HepG2 (cell line): Measurements from ENCODE around the gene CYTH2. TPM values are rescaled to one million over a fixed set of nuclear protein-coding genes. Genes with fewer than 3 reads are reported as not detected.

Experiments
- ETV6 ChIP-seq: sonication (generic); formaldehyde crosslinking; conservative IDR thresholded peaks from 2 replicates; pipeline ENCODE4 v1.4.0; 2020; ENCODE audit warnings: missing genetic modification reagents
- HDAC1 ChIP-seq: sonication (generic); formaldehyde crosslinking; IDR thresholded peaks from 2 replicates; pipeline ENCODE4 v1.5.1; 2020; ENCODE audit warnings: mild to moderate bottlenecking, missing genetic modification reagents
- KAT2B ChIP-seq: fragments of 150-350 bp; IDR thresholded peaks from 2 replicates; pipeline ENCODE4 v1.6.1; 2014; ENCODE audit warnings: low read depth, low read length, borderline replicate concordance
- LCORL ChIP-seq, 2 experiments: fragments of 450-650 bp in 1 of 2; sonication (generic) in 1 of 2; formaldehyde crosslinking in 1 of 2; IDR thresholded peaks; 2 replicates each; pipeline versions ENCODE4 v1.5.0 to v1.6.1; 2017 to 2020; ENCODE audit warnings: antibody characterized with exemption in 1 of 2, missing genetic modification reagents in 1 of 2
- MEF2D ChIP-seq: sonication (generic); formaldehyde crosslinking; IDR thresholded peaks from 2 replicates; pipeline ENCODE4 v1.5.1; 2020; ENCODE audit warnings: mild to moderate bottlenecking, missing genetic modification reagents
- NR2F6 ChIP-seq, 2 experiments: IDR thresholded peaks; 2 replicates each; pipeline ENCODE4 v1.6.1; 2016; ENCODE audit warnings: antibody characterized with exemption in 1 of 2, mild to moderate bottlenecking in 1 of 2
- PRPF4 ChIP-seq: fragments of 200-400 bp; formaldehyde crosslinking; IDR thresholded peaks from 2 replicates; pipeline ENCODE4 v1.6.1; 2016; ENCODE audit warnings: low read length, low read depth; ENCODE audit not compliant: poor library complexity, severe bottlenecking
- RFX1 ChIP-seq: fragments of 450-650 bp; IDR thresholded peaks from 2 replicates; pipeline ENCODE4 v1.6.1; 2017
- RFX3 ChIP-seq: IDR thresholded peaks from 2 replicates; pipeline ENCODE4 v1.6.1; 2016; ENCODE audit warnings: missing biosample characterization, missing genetic modification reagents
- RXRB ChIP-seq: IDR thresholded peaks from 2 replicates; pipeline ENCODE4 v1.6.1; 2016; ENCODE audit warnings: borderline replicate concordance, missing genetic modification reagents, missing compliant biosample characterization
- SIN3A ChIP-seq: IDR thresholded peaks from 2 replicates; pipeline ENCODE4 v1.6.1; 2011; ENCODE audit warnings: low read depth, mild to moderate bottlenecking, control low read depth, low read length, borderline replicate concordance
- U2AF1 ChIP-seq: fragments of 200-400 bp; formaldehyde crosslinking; optimal IDR thresholded peaks from 2 replicates; pipeline ENCODE3; 2017; ENCODE audit warnings: mild to moderate bottlenecking, low read depth, low read length
- ZFP82 ChIP-seq: sonication (generic); formaldehyde crosslinking; IDR thresholded peaks from 2 replicates; pipeline ENCODE4 v1.5.1; 2020; ENCODE audit warnings: mild to moderate bottlenecking, missing genetic modification reagents, borderline replicate concordance
- ZNF251 ChIP-seq: sonication (generic); formaldehyde crosslinking; IDR thresholded peaks from 2 replicates; pipeline ENCODE4 v1.9.0; 2021; ENCODE audit warnings: mild to moderate bottlenecking, missing genetic modification reagents
- polyA plus RNA-seq, 8 experiments: library from polyadenylated mRNA; depleted of rRNA in 3 of 8; stranded (reverse) in 7 of 8; unstranded in 1 of 8; fragments of >200 nt; fragmentation: Illumina TruSeq in 4 of 8; extraction: Trizol in 4 of 8; gene quantifications; 2 replicates each; pipeline versions ENCODE4 v1.2.1 to v1.2.3, GENCODE V29; 2011 to 2016; ENCODE audit warnings: low read depth in 4 of 8, missing spikeins in 1 of 8, mixed read lengths in 1 of 8; ENCODE audit not compliant: insufficient read depth in 1 of 8
- total RNA-seq, 5 experiments: library from RNA; depleted of rRNA; stranded (reverse); fragments of >200 nt; fragmentation: Illumina TruSeq; extraction: Trizol; gene quantifications; 2 replicates each; pipeline ENCODE4 v1.2.3, GENCODE V29; 2016; ENCODE audit warnings: low read depth in 1 of 5
- TF ChIP-seq, protein P1 (sequence below): sonication (generic); formaldehyde crosslinking; conservative IDR thresholded peaks from 2 replicates; pipeline ENCODE4 v1.4.0; 2020; ENCODE audit warnings: mild to moderate bottlenecking, missing genetic modification reagents, moderate library complexity
- TF ChIP-seq, protein P2 (sequence below): sonication (generic); formaldehyde crosslinking; IDR thresholded peaks from 2 replicates; pipeline ENCODE4 v1.8.1; 2022; ENCODE audit warnings: low read depth, mild to moderate bottlenecking, missing genetic modification reagents
- TF ChIP-seq, protein P3 (sequence below): sonication (generic); formaldehyde crosslinking; IDR thresholded peaks from 2 replicates; pipeline ENCODE4 v1.4.0; 2020; ENCODE audit warnings: missing genetic modification reagents
- TF ChIP-seq, protein P4 (sequence below): fragments of 450-650 bp; IDR thresholded peaks from 2 replicates; pipeline ENCODE4 v1.6.1; 2017

Gene CYTH2
- total and polyA plus RNA-seq, 2 of the 13 experiments (the other 11 are each of a cell fraction or from before 2014, with no cell fraction given), result 16.5 to 39.3 TPM

DNA sequence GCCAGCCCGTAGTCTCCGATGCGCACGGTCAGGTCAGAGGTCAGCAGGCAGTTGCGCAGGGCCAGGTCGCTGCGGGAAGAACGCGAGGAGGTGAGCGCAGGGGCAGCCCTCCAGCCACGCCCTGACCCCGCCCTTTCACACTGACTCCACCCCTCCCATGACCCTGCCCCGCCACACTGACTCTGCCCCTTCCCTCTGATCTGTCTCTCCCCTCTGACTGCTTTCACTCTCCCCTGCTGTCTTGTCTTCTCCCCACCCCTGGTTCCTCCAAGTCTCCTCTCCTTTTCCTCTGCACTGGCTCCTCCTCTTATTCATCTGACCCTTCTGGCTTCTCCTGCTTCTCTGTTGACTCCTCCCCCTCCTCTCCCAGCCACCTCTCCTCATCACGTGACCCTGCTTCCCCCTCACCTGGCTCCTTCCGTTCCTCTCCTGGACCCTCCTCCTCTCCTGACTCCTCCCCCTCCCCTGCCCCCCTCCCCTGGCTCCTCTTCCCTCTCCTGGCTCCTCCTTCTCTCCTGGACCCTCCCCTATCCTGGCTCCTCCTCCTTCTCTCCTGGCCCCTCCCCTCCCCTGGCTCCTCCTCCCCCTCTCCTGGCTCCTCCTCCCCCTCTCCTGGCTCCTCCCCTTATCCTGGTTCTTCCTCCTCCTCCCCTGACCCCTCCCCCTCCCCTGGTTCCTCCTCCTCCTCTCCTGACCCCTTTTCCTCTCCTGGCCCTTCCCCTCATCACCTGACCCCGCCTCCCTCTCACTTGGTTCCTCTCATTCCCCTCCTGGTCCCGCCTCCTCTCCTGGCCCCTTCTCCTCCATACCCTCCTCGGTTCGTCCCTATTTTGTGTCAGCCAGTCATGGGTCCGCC is 32.6 kb downstream of the CYTH2 start (continued):
- TF ChIP-seq LCORL (IDR thresholded peaks at IDR 0.05) (peak; percentile 56; the same call in 1 of the 2 replicates), LCORL (CRISPR knock-in tag; IDR thresholded peaks at IDR 0.05) (no peak; the same call in 1 of the 2 replicates), PRPF4 (no peak), NR2F6 (IDR thresholded peaks at IDR 0.05) (peak; percentile 82), NR2F6 (CRISPR knock-in tag; IDR thresholded peaks at IDR 0.05) (peak; percentile 92; the same call in 1 of the 2 replicates), SIN3A (no peak), RFX1 (no peak), ZFP82 (CRISPR knock-in tag) (peak; percentile 54; the same call in 1 of the 2 replicates), ZNF251 (CRISPR knock-in tag) (no peak), ETV6 (CRISPR knock-in tag) (no peak), RXRB (no peak), MEF2D (CRISPR knock-in tag) (0 out of 2 replicates have a peak, but pooled peaks have one; percentile 61), U2AF1 (no peak), HDAC1 (peak; percentile 28), KAT2B (no peak), RFX3 (no peak)
- TF ChIP-seq, protein P1, sequence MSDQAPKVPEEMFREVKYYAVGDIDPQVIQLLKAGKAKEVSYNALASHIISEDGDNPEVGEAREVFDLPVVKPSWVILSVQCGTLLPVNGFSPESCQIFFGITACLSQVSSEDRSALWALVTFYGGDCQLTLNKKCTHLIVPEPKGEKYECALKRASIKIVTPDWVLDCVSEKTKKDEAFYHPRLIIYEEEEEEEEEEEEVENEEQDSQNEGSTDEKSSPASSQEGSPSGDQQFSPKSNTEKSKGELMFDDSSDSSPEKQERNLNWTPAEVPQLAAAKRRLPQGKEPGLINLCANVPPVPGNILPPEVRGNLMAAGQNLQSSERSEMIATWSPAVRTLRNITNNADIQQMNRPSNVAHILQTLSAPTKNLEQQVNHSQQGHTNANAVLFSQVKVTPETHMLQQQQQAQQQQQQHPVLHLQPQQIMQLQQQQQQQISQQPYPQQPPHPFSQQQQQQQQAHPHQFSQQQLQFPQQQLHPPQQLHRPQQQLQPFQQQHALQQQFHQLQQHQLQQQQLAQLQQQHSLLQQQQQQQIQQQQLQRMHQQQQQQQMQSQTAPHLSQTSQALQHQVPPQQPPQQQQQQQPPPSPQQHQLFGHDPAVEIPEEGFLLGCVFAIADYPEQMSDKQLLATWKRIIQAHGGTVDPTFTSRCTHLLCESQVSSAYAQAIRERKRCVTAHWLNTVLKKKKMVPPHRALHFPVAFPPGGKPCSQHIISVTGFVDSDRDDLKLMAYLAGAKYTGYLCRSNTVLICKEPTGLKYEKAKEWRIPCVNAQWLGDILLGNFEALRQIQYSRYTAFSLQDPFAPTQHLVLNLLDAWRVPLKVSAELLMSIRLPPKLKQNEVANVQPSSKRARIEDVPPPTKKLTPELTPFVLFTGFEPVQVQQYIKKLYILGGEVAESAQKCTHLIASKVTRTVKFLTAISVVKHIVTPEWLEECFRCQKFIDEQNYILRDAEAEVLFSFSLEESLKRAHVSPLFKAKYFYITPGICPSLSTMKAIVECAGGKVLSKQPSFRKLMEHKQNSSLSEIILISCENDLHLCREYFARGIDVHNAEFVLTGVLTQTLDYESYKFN (CRISPR knock-in tag), result peak; percentile 34; the same call in 1 of the 2 replicates
- TF ChIP-seq, protein P2, sequence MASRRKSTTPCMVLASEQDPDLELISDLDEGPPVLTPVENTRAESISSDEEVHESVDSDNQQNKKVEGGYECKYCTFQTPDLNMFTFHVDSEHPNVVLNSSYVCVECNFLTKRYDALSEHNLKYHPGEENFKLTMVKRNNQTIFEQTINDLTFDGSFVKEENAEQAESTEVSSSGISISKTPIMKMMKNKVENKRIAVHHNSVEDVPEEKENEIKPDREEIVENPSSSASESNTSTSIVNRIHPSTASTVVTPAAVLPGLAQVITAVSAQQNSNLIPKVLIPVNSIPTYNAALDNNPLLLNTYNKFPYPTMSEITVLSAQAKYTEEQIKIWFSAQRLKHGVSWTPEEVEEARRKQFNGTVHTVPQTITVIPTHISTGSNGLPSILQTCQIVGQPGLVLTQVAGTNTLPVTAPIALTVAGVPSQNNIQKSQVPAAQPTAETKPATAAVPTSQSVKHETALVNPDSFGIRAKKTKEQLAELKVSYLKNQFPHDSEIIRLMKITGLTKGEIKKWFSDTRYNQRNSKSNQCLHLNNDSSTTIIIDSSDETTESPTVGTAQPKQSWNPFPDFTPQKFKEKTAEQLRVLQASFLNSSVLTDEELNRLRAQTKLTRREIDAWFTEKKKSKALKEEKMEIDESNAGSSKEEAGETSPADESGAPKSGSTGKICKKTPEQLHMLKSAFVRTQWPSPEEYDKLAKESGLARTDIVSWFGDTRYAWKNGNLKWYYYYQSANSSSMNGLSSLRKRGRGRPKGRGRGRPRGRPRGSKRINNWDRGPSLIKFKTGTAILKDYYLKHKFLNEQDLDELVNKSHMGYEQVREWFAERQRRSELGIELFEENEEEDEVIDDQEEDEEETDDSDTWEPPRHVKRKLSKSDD (CRISPR knock-in tag), result no peak; the same call in 1 of the 2 replicates
- TF ChIP-seq, protein P3, sequence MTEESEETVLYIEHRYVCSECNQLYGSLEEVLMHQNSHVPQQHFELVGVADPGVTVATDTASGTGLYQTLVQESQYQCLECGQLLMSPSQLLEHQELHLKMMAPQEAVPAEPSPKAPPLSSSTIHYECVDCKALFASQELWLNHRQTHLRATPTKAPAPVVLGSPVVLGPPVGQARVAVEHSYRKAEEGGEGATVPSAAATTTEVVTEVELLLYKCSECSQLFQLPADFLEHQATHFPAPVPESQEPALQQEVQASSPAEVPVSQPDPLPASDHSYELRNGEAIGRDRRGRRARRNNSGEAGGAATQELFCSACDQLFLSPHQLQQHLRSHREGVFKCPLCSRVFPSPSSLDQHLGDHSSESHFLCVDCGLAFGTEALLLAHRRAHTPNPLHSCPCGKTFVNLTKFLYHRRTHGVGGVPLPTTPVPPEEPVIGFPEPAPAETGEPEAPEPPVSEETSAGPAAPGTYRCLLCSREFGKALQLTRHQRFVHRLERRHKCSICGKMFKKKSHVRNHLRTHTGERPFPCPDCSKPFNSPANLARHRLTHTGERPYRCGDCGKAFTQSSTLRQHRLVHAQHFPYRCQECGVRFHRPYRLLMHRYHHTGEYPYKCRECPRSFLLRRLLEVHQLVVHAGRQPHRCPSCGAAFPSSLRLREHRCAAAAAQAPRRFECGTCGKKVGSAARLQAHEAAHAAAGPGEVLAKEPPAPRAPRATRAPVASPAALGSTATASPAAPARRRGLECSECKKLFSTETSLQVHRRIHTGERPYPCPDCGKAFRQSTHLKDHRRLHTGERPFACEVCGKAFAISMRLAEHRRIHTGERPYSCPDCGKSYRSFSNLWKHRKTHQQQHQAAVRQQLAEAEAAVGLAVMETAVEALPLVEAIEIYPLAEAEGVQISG (CRISPR knock-in tag), result peak; percentile 40
- TF ChIP-seq, protein P4, sequence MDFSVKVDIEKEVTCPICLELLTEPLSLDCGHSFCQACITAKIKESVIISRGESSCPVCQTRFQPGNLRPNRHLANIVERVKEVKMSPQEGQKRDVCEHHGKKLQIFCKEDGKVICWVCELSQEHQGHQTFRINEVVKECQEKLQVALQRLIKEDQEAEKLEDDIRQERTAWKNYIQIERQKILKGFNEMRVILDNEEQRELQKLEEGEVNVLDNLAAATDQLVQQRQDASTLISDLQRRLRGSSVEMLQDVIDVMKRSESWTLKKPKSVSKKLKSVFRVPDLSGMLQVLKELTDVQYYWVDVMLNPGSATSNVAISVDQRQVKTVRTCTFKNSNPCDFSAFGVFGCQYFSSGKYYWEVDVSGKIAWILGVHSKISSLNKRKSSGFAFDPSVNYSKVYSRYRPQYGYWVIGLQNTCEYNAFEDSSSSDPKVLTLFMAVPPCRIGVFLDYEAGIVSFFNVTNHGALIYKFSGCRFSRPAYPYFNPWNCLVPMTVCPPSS, result peak; percentile 80; the same call in 1 of the 2 replicates
